Lung (tissue), 12 donors: ENCODE measurements around the gene FHL3. TPM values are rescaled to one million over a fixed set of nuclear protein-coding genes. Genes with fewer than 3 reads are reported as not detected.
A peak's percentile ranks its signal among the peaks of the same experiment; 100 is the strongest.

Experiments
- ATAC-seq: fragments of 200-7000 bp; cut with Tn5 transposase; one replicate; pipeline ENCODE4 v1.9.1; 2020; ENCODE audit warnings: moderate number of reproducible peaks; ENCODE audit not compliant: insufficient read depth, low FRiP score
- DNase-seq, 3 donors: peaks; one replicate each; pipeline ENCODE4 v3.0.0-alpha.2; 2013 to 2017
- H3K27ac ChIP-seq, 2 donors: one replicate each; pipeline ENCODE4 v1.5.1; 2013; ENCODE audit warnings: mild to moderate bottlenecking in 2 of 2, moderate library complexity in 2 of 2, control low read depth in 1 of 2, inconsistent platforms in 1 of 2, low read depth in 1 of 2, low read length in 1 of 2
- H3K27me3 ChIP-seq, 3 donors: one replicate each; pipeline ENCODE4 v1.5.1; 2013; ENCODE audit warnings: low read length in 2 of 3; ENCODE audit not compliant: control insufficient read depth in 3 of 3, insufficient read depth in 3 of 3
- H3K36me3 ChIP-seq, 4 donors: one replicate each; pipeline ENCODE4 v1.5.1; 2013; ENCODE audit warnings: low read length in 4 of 4, mild to moderate bottlenecking in 1 of 4, moderate library complexity in 1 of 4; ENCODE audit not compliant: control insufficient read depth in 4 of 4, insufficient read depth in 4 of 4
- H3K4me1 ChIP-seq, 5 donors: one replicate each; pipeline ENCODE4 v1.5.1; 2013; ENCODE audit warnings: low read length in 5 of 5, mild to moderate bottlenecking in 2 of 5, moderate library complexity in 1 of 5; ENCODE audit not compliant: control insufficient read depth in 5 of 5, insufficient read depth in 5 of 5
- H3K4me3 ChIP-seq: one replicate; pipeline ENCODE4 v1.5.1; 2013; ENCODE audit warnings: mild to moderate bottlenecking, control low read depth, moderate library complexity
- H3K9ac ChIP-seq, 2 donors: one replicate each; pipeline ENCODE4 v1.5.1; 2013; ENCODE audit warnings: low read length in 2 of 2, control low read depth in 1 of 2; ENCODE audit not compliant: insufficient read depth in 1 of 2
- H3K9me3 ChIP-seq, 4 donors: one replicate each; pipeline ENCODE4 v1.5.1; 2013; ENCODE audit warnings: low read length in 3 of 4, mild to moderate bottlenecking in 1 of 4, moderate library complexity in 1 of 4; ENCODE audit not compliant: control insufficient read depth in 4 of 4, insufficient read depth in 3 of 4
- CTCF ChIP-seq: IDR thresholded peaks from 2 replicates; pipeline ENCODE4 v1.5.1; 2012; ENCODE audit warnings: mild to moderate bottlenecking; ENCODE audit errors: control extremely low read depth, extremely low read depth
- WGBS, 2 donors: extraction: QIAGEN DNeasy Blood & Tissue Kit; methylation state at CpG; one replicate each; pipeline ENCODE4 v1.1.7; 2013; 5-methylcytosine and 5-hydroxymethylcytosine counted together
- polyA plus RNA-seq, 2 donors: library from polyadenylated mRNA; stranded (reverse); fragments of 200-250 nt; gene quantifications; one replicate each; pipeline ENCODE4 v1.2.1, GENCODE V29; 2013
- total RNA-seq, 2 donors: library from RNA; depleted of rRNA in 1 of 2; stranded (reverse); fragments of >200 nt in 1 of 2; gene quantifications; one replicate each; pipeline ENCODE4 v1.2.1, GENCODE V29; 2014 to 2021
- donor health status: control.
- donor health status: control.
- donor health status: Bipolar disorder and iron deficiency.
- donor health status: healthy.
- donor health status: DM: yes; HTN: yes; CAD: no.

Gene FHL3
- total and polyA plus RNA-seq, 4 donors: 10.0 to 33.1 (median 23.9) TPM

- DNase-seq: no peak
- H3K4me1 ChIP-seq: peaks cover 2 to 30% (median 11%) of the 10 kb centered on the region in 5 donors
- ATAC-seq: no peak
- H3K9ac ChIP-seq: no peak overlapping the region
- H3K27ac ChIP-seq: no peak overlapping the region
- no peaks in the 10 kb centered on the region for H3K9me3 ChIP-seq
- H3K36me3 ChIP-seq: peaks cover 10 to 17% (median 12%) of the 10 kb centered on the region in 4 donors
- no peak overlapping the region for H3K4me3 ChIP-seq
- no peaks in the 10 kb centered on the region for H3K27me3 ChIP-seq
- WGBS, 2 donors: 81 to 85% methylated on average over 2 of the region's 2 CpGs
- TF ChIP-seq CTCF: no peak
Observed at GRCh38 chr1:38028671-38029070, 23.4 kb upstream of the FHL3 start.

GRCh38 chr1:38028105-38028591, 22.8 kb upstream of the FHL3 start:
- DNase-seq (no peak), ATAC-seq (no peak)
- Histone ChIP-seq H3K9ac (no peak overlapping the region), H3K9me3 (no peaks in the 10 kb centered on the region), H3K27ac (no peak overlapping the region), H3K4me1 (peaks cover 2 to 30% (median 11%) of the 10 kb centered on the region in 5 donors), H3K4me3 (no peak overlapping the region), H3K27me3 (no peaks in the 10 kb centered on the region), H3K36me3 (peaks cover 12 to 18% (median 16%) of the 10 kb centered on the region in 4 donors)
- TF ChIP-seq CTCF: no peak
- 67 to 73% methylated on average over 3 of the region's 3 CpGs for WGBS, 2 donors

DNA sequence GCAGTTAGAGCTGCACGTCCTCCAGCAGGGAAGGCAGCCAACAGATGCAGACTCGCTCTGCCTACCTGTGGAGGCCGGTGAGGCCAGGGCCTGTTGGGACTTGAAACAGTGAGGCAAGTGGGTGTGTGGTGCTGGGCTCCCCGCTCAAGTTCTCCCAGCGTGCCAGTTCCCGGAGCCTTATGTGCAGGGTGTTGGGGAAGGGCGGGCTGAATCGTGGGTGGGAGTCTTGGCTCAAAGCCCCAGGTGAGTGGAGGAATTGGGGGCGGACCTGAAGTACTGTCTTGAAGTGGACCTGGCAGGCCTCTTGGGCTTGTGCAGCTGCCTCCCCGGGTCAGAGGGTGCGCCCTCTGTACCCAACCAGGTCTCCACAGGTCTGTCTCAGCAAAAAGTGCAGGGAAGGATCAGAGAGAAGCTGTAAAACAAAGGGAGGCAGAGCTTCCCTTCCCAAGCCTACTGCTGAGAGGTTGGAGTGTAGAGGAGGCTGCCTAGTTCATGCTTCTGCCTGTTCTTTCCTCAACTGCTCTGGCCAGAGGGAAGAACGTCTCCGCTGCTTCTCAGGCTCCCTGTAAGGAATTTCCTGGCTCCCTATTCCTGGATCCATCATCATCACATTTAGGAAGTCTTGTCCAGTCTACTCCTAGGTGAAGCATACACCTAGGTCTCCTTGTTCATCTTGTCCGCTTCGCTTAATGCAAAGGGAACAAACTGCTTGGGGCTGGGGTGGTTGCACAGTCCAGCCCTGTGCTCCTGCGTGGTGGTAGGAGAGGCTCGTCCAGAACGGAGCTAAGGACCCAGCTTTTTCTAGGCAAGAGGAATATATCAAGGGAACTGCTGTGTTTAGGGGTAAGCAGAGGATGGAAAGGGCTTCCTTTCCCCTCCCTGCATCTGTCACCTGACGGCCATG, 22.1 kb upstream of the FHL3 start:
- DNase-seq (peak in 1 of 3 donors; percentile 40), ATAC-seq (no peak)
- Histone ChIP-seq H3K4me3 (no peak overlapping the region), H3K9me3 (no peaks in the 10 kb centered on the region), H3K4me1 (peaks cover 2 to 30% (median 11%) of the 10 kb centered on the region in 5 donors), H3K36me3 (peaks cover 12 to 25% (median 21%) of the 10 kb centered on the region in 4 donors), H3K27me3 (no peaks in the 10 kb centered on the region), H3K27ac (no peak overlapping the region), H3K9ac (no peak overlapping the region)
- TF ChIP-seq CTCF: no peak
- 74 to 84% methylated on average over 19 of the region's 19 CpGs for WGBS, 2 donors
